Hypothalamus (tissue), 51 donors: ENCODE data around the gene GGN.

ENCODE experiments used
- DNase-seq, 51 donors: peaks; one replicate each; lab custom pipeline; 2025; lab: John Stamatoyannopoulos, UW

Gene GGN

GRCh38 chr19:38388349-38389100, 691 bp upstream of the GGN start, which contains the start of gene SPRED3:
TSS of gene SPRED3 (plus strand) at chr19:38388697. CDS start at chr19:38390303, 1,606 bp downstream.
- peak in 40 of 51 donors; percentile 18 to 86 (median 58) for DNase-seq

GRCh38 chr19:38386971-38387549, 774 bp downstream of the GGN start:
- no peak for DNase-seq

GRCh38 chr19:38386300-38386970, 1.4 kb downstream of the GGN start:
- DNase-seq = no peak

GRCh38 chr19:38385804-38386257, 2.0 kb downstream of the GGN start:
- no peak for DNase-seq

- no peak for DNase-seq
These were observed 2.6 kb downstream of the GGN start for GRCh38 chr19:38385057-38385803.

GRCh38 chr19:38384209-38385027, 3.4 kb downstream of the GGN start:
- no peak for DNase-seq

GRCh38 chr19:38383743-38384142, 4.1 kb downstream of the GGN start:
- DNase-seq = no peak

GRCh38 chr19:38383184-38383583, 4.7 kb downstream of the GGN start:
- no peak for DNase-seq

- no peak for DNase-seq
These were observed 6.7 kb downstream of the GGN start for GRCh38 chr19:38381138-38381537.

- DNase-seq = no peak
These were observed 9.0 kb downstream of the GGN start for GRCh38 chr19:38378866-38379265.

GRCh38 chr19:38377052-38377451, 10.8 kb downstream of the GGN start:
- no peak for DNase-seq

GRCh38 chr19:38376576-38376975, 11.3 kb downstream of the GGN start:
- DNase-seq = no peak

GRCh38 chr19:38375748-38376147, 12.1 kb downstream of the GGN start:
- DNase-seq = no peak

- no peak for DNase-seq
These were observed 12.7 kb downstream of the GGN start for GRCh38 chr19:38375098-38375493.

- DNase-seq = peak; percentile 72 to 100 (median 99)
These were observed 13.3 kb downstream of the GGN start, which contains the start of gene PSMD8 for GRCh38 chr19:38374332-38375097. TSS of gene PSMD8 (plus strand) at chr19:38374571. CDS start at chr19:38374602, 31 bp downstream.

GRCh38 chr19:38373907-38374331, 13.9 kb downstream of the GGN start:
- no peak for DNase-seq

GRCh38 chr19:38371081-38371480, 16.8 kb downstream of the GGN start:
- DNase-seq = no peak

- DNase-seq = no peak
These were observed 17.5 kb downstream of the GGN start for GRCh38 chr19:38370299-38370698.

- DNase-seq = no peak
These were observed 18.2 kb downstream of the GGN start for GRCh38 chr19:38369584-38369983.
